Eye (tissue), 1 donor: ENCODE measurements around the gene AGBL1.

Source experiments
- DNase-seq: peaks from one replicate; pipeline ENCODE4 v3.0.0-alpha.2; 2015

AGBL1 gene

DNA sequence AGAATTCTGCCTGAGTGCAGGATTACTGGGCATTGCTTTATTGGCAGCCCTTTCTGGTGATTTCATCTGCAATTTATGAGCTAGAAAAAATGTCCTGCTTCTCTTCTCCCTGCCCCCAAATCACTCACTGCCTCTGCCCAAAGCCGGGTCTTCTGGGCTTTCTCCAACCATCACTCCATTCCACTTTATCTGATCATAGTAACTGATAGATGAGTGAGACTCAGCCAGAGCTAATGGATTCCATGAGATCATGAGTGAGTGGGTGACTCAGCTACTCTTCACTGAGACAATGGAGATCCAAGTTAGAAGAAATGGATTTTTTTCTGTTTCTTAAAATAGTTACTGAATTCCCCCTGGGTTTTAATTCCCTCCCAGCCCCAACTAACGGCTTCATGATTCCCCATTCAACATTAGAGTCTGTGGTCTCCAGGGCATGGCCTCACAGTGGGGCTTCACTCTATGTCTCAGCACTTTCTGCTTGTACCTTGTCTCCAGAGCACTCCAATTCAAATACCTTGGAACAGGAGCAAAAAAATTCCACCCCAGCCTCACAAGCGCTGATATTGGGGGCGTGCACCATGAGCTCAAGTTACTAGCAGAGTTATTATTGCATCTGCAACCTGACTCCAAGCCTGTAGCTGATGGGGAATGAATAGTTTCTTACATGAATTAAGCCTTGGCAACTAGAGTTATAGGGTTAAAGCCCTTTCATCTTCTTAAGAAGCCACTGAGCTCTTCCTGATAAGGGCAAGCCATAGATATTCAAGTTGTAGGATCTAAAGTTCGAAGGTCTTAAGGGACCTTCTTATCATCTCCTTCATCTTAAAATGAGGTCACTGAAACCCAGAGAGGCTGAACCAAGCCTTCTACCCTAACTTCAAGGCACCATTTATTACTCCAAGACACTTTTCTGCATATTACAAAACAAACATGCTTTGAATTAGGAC is 85.9 kb downstream of the AGBL1 start:
- no peak for DNase-seq

- no peak for DNase-seq
Measured at GRCh38 chr15:86167841-86168240, 88.2 kb downstream of the AGBL1 start.

DNA sequence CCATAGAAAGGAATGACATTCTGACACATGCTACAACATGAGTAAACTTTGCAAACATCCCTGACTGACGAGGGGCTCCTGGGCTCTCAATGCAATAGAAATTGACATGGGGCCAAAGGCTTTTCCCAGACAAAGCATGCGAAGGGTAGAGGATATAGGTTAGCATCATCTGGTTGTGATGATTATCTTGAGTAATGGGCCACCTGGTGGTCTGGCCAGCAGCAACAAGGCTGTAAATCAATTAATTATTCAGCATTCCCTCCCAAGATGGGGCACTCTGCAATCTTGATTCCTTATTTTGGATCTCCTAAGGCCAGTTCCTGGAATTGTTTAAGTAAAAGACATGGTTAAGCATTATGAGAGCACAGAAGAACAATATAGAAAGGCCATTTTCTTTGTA is 99.2 kb downstream of the AGBL1 start:
- no peak for DNase-seq

GRCh38 chr15:86183596-86184491 is 104.2 kb downstream of the AGBL1 start:
- DNase-seq = peak; percentile 27

DNA sequence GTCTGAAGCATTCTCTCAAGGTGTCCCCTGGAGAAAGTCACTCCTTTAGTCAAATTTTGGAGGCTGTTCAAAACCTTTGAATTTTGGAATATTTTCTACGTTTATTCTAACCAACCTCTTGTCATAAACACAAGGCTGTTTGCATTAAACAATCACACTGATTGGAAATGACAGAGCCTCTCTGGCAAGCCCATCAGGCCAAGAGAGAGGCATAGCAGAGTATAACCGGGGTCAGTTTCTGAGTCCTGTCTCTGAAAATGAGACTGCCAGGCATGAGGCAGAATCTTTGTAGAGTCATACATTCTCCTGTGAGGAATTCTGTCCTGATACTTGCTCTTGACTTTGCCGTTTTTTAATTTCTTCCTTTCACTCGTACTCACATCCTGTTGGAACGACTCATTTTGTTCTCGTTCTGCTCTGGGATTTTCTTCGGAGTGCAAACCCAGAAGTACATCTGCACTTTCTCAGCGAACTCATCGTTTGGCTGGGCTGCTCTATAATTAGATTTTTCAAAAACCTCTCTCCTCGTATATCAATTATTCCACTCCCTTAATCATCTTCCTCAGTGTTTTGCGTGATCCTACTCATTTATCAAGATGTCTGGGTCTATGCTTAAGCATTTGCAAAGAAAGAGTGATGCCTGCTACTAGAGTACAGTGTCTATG is 114.2 kb downstream of the AGBL1 start:
- DNase-seq = no peak

DNA sequence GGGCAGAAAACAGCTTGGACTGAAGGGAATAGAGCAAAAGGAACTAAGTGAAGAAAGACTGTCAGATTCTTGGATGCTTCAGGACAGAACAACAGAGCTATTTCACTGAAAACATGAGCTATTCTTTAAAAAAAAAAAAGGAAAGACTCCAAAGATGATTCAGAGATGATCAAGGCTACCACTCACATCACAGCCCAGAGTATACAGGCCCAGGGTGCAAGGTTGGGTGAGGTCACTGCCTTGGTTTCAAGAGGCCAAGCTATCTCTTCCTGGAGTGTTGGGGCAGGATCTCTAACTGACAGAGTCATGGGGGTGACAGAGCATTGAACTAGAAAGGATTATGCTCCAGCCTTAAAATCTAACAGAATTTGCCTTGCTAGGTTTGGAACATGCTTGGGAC is 118.1 kb downstream of the AGBL1 start:
- DNase-seq = no peak

DNA sequence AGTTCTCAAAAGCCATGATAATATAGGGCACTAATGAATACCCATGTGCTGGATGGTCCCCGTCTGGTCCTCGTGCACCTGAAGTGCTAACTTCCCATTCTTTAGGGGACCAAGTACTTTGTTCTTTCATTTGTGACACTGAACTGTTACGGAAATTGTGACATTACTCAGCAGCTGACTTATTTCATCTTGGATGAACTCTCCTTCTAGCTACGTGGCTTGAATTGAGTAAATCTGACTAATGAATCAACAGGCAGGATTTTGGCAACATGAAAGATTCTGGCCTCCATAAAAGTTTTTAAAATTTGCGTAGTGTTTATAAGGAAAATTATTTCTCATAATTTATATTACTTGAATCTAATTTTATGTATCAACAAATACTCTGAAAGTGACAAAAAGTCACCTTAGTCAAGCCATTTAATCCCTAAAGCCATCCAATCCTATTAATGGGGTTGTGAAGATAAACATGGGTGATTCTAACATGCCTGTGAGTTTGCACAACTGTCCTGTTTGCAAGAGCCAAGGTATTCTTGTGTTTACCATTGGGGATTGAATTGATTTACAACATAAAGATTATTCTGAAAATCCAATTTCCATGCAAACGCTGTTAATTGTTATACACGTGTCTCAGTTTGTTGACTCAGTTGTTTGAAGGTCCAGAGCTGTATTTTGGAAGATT is 119.9 kb downstream of the AGBL1 start:
- no peak for DNase-seq

- DNase-seq = no peak
Measured at GRCh38 chr15:86201313-86202008, 121.8 kb downstream of the AGBL1 start.

DNA sequence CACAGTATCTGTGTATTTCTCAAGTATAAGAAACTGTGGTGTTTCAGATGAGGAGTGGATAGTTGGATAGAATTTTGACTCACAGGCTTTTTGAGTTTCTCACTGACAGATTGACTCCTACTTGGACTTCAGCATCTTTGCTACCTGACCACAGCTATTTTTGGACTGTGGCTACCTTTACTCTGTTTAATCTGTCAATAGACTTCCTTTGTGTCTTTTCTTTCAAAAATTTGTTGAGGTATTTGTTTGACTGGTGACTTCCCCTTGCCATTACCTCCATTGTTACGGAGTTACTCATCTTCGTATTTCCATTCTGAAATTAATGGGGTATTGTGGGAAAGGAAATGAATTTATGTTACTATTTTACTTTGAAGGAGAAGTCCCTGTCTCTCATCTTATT is 123.8 kb downstream of the AGBL1 start:
- no peak for DNase-seq

- no peak for DNase-seq
Measured at GRCh38 chr15:86205096-86205495, 125.4 kb downstream of the AGBL1 start.

GRCh38 chr15:86213420-86213819 is 133.7 kb downstream of the AGBL1 start:
- DNase-seq = no peak

- no peak for DNase-seq
Measured at GRCh38 chr15:86213888-86214287, 134.2 kb downstream of the AGBL1 start.

DNA sequence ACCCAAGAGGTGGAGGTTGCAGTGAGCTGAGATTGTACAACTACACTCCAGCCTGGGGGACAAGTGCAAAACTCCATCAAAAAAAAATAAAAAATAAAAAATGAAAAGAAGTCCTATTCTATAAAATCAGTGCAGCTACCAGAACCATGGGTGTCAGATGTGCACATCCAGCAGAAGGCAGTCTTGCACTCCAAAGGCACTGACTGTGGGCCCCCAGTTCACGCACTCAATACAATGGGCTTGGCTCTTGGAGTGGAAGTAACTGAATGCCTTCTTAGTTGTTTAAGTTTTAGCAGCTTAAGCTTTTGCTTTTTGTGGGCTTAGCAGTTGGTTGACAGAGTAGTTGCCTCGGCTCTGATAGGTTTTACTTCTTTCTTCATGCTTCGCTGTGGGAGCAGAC is 141.4 kb downstream of the AGBL1 start:
- no peak for DNase-seq

GRCh38 chr15:86229306-86229705 is 149.6 kb downstream of the AGBL1 start:
- DNase-seq = no peak

DNA sequence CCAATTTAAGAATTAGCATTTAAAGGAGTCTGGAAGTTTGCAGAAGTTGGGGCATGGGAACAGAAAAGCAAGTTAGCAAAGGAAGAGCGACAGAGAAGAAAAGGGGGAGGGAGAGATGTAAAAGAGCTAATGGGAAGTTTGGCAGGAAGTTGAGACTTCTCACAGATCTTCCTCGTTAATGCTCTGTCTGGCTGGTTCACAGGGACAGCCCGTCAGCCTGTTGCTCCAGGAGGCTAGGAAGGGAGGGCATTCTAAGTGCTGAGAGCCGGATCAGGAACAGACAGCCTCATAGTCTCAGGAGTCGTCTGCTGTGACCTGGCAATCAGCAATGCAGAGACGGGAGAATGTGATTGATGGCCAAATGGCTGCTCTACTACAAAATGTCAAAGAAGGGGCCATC is 150.3 kb downstream of the AGBL1 start:
- DNase-seq = no peak

GRCh38 chr15:86231864-86232721 is 152.4 kb downstream of the AGBL1 start:
- peak; percentile 80 for DNase-seq

DNA sequence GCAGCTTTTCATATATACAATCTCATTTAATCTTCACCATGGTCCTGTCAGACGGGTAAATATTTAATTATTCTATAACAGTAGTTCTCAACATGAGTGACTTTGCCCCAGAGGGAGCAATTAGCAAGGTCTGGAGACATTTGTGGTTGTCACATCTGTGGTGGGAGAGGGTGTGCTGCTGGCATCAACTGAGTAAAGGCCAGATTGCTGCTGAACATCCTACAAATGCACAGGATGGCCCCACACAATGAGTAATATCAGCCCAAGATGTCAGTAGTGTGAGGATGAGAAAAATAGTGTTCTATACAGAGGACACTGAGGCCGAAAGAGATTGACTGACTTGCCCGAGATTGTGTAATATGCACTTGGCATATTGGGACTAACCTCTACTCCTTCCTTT is 156.0 kb downstream of the AGBL1 start:
- DNase-seq = no peak

GRCh38 chr15:86236356-86237110 is 156.9 kb downstream of the AGBL1 start:
- peak; percentile 43 for DNase-seq

GRCh38 chr15:86237111-86237500 is 157.4 kb downstream of the AGBL1 start:
- no peak for DNase-seq
